Stimulated activated CD8-positive, alpha-beta memory T cell treated with anti-CD3 and anti-CD28 coated beads, Interleukin-15, amount 100 ng/mL, for 24 hours (primary cell): Measurements from ENCODE around the gene GNPTG.

Source experiments
- DNase-seq: peaks from one replicate; pipeline ENCODE4 v3.0.0-alpha.2; 2020; ENCODE audit warnings: low read depth

GNPTG gene

GRCh38 chr16:1371054-1371978, 19.6 kb downstream of the GNPTG start:
- no peak for DNase-seq

GRCh38 chr16:1372292-1372950, 20.7 kb downstream of the GNPTG start:
- no peak for DNase-seq

GRCh38 chr16:1374418-1375297, 22.9 kb downstream of the GNPTG start:
- no peak for DNase-seq

GRCh38 chr16:1375298-1375640, 23.5 kb downstream of the GNPTG start:
- DNase-seq = no peak

DNA sequence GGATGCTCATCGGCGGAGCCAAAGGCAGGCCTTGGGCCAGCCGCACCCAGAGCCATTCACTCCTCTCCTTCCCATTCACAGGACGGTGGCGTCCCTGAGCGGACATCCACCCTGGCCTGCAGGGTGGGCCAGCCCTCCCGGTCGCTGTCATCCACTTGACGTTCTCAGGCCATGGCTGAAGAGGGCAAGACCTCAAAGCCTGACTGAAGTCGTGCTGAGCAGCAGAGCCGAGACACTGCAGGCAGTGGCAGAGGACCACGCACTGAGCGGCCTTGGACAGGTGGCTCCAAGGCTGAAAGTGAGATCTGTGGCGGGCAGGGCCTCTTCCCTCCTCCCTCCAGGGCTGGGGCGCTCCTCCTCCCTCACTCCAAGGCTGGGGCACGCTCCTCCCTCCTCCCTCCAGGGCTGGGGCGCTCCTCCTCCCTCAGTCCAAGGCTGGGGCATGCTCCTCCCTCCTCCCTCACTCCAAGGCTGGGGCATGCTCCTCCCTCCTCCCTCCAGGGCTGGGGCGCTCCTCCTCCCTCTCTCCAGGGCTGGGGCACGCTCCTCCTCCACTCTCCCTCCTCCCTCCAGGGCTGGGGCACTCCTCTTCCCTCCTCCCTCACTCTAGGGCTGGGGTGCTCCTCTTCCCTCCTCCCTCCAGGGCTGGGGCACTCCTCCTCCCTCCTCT, 24.1 kb downstream of the GNPTG start:
- no peak for DNase-seq

DNA sequence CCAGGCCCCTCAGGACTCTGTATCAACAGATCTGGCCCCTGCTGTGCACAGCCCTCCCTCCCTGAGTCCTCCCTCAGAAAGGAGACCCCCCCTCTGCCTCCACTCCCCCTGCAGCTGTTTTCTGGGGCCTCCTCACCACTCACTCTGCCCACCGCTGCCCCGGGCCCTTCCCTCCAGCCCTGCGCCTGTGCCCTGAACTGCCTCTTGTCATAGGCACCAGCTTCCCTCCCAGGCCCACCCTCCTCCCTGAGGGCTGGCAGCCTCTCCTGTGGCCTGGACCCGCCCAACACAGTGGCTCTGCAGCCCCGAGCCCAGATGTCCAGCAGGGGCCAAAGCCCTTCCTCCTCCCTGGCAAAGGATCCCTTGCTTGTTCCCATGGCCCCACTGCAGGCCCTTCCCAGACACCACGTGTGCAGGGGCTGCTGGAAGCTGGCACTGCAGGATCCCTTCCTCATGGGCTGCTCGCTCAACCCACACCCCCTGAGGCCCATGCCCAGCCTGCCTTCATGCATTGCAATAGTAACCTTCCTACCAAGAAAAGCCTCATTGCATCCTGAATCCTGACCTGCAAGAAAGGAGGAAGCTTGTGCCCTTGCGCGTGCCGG, 25.8 kb downstream of the GNPTG start:
- no peak for DNase-seq

DNA sequence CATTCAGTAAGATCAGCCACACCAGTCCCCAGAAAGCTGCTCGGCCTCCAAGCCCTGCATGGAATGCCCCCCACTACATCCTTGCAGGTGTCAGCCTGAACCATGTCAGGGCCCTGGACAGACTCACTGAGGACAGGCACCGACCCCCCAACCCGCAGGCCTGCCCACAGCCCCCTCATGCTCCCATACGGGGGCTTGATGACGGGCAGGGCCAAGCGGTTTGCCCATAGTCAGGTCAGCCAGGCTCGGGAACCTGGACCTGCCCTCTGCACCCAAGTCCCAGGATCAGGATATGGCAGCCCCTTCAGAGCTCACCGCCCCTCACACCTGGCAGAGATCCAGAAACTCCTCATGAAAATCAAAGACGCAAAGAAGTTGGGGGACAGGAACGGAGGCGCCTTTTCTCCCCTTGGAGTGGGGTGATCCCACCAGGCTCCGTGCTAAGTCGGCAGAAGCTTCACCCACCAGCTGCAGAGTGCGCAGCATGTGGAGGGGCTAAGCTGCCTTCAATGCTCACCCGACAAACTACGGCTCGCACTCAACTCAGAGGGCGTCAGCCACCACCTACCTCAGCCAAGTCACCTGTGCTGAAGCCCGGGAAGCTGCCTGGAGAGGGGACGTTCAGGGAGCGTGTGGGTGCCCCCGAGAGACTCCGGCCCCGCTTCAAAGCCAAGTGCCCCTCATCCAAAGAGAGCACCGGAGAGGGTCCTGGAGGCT, 26.5 kb downstream of the GNPTG start:
- no peak for DNase-seq

DNA sequence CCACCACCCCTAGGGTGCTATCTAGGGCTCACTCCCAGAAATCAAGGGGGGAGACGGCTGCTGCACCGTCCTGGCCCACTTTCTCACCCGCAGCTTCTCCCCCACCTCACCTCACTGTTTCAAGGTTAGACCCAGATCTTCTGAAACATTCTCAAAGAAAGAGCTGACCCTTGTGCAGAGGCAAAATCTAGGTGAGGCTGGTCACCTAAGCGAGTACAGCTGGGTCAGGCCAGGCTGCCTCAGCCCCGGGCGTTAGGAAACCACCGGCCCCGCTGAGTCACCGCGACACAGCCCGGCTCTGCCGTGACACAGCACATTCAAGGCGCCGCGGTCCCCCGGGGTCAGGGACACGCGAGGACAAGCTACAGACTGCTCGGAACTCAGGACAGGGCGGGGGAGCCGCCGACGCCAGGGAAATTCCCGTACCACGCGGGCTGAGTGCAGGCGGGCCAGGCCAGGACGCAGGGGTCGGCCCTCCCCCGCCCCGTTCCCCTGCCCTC, 27.1 kb downstream of the GNPTG start:
- DNase-seq = peak; percentile 45

- peak; percentile 76 for DNase-seq
These were observed 27.8 kb downstream of the GNPTG start for GRCh38 chr16:1379304-1380076.

- no peak for DNase-seq
These were observed 28.5 kb downstream of the GNPTG start for GRCh38 chr16:1380195-1380594.

- DNase-seq = no peak
These were observed 30.1 kb downstream of the GNPTG start for GRCh38 chr16:1381612-1382406.

GRCh38 chr16:1383556-1383955, 31.8 kb downstream of the GNPTG start:
- DNase-seq = no peak

DNA sequence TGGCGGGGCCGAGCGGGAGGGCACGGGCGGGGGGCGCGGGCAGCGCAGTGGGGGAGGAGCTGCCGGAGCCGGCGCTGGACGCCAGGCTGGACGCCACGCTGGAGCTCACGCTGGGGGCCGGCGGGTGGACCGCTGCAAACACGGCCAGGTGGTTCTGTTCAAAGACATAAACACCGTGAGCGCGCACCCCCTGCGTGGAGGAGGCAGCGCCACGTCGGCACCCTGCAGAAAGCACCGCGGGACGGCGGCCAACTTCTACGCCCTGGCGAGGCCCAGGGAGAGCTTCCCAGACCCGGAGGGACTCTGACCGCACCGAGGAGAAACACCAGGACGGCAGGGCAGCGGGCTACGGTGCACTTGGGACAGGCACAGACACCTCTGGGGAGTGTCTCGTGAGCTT, 33.5 kb downstream of the GNPTG start:
- no peak for DNase-seq

DNA sequence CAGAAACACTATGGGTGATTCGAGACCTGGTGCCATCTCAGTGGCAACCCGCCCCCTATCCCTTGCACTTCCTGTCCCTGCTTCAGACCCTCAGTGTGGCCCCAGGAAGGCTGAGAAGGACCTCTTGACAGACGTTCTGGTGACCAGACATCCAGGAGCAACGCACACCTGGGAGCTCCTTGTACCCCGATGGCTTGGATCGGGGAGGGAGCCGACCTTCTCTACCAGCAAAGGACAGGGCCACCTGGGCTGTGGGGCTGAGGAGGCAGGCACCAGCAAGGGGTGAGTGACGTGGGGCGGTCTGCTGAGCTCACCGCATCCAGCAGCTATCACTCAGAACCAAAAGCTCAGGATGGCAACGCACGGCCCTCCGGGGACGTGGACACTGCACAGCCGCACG, 35.6 kb downstream of the GNPTG start:
- no peak for DNase-seq

GRCh38 chr16:1389762-1390161, 38.0 kb downstream of the GNPTG start:
- DNase-seq = no peak

GRCh38 chr16:1390239-1390779, 38.6 kb downstream of the GNPTG start:
- no peak for DNase-seq

GRCh38 chr16:1392826-1393225, 41.1 kb downstream of the GNPTG start:
- no peak for DNase-seq

DNA sequence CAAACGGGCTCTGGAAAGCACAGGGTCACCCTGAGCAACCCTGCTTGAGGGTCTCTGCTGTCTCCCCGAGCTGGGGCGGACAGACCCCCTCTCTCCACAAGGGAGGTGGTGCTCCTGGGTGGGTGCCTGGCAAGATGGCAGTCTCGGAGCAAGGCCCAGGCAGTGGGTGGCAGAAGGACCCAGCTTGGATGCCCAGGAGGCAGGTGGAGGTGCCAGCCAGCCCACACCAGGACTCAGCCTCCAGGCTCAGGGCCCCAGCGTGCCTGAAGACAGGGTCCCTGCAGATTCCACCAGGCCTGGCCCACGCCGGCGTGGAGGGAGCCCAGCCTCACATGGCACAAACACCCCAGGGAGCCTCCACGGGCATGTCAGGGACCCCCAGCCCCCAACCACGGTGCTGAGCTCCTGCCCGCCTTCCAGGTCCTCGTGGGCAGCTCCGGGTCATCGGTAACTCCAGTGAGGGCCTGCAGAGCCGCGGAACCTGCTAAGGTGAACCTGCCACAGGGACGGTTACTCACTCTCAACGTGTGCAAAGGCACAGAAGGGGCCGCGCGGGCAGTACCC, 42.0 kb downstream of the GNPTG start:
- DNase-seq = no peak
